Measurements from ENCODE around the gene CDH5. TPM values are rescaled to one million over a fixed set of nuclear protein-coding genes. Genes with fewer than 3 reads are reported as not detected.

Gene CDH5
- total RNA-seq, 1 donor from 2014 or later = 9.6 TPM

GRCh38 chr16:66359811-66360608, 6.5 kb upstream of the CDH5 start:
- peak; percentile 47 for DNase-seq
- H3K4me3 Mint-ChIP-seq (ENCODE audit: unreplicated experiment) = peak overlapping the region; percentile 63
- peaks cover 45% of the 10 kb centered on the region for H3K4me1 Mint-ChIP-seq (ENCODE audit: low read depth, unreplicated experiment)
- H3K27me3 Mint-ChIP-seq (ENCODE audit: unreplicated experiment) = peaks cover 24% of the 10 kb centered on the region
- peaks cover 38% of the 10 kb centered on the region for H3K9me3 Mint-ChIP-seq (ENCODE audit: unreplicated experiment)
- peak overlapping the region; percentile 92 for H3K27ac Mint-ChIP-seq (ENCODE audit: unreplicated experiment)
- no peaks in the 10 kb centered on the region for H3K36me3 Mint-ChIP-seq (ENCODE audit: unreplicated experiment)
- TF ChIP-seq CTCF (IDR thresholded peaks at IDR 0.05; ENCODE audit: partially characterized antibody, unreplicated experiment) = no peak

GRCh38 chr16:66360624-66361324, 5.7 kb upstream of the CDH5 start:
- H3K4me3 Mint-ChIP-seq (ENCODE audit: unreplicated experiment) = no peak overlapping the region
- peak overlapping the region; percentile 92 for H3K27ac Mint-ChIP-seq (ENCODE audit: unreplicated experiment)
- peaks cover 52% of the 10 kb centered on the region for H3K4me1 Mint-ChIP-seq (ENCODE audit: low read depth, unreplicated experiment)

DNA sequence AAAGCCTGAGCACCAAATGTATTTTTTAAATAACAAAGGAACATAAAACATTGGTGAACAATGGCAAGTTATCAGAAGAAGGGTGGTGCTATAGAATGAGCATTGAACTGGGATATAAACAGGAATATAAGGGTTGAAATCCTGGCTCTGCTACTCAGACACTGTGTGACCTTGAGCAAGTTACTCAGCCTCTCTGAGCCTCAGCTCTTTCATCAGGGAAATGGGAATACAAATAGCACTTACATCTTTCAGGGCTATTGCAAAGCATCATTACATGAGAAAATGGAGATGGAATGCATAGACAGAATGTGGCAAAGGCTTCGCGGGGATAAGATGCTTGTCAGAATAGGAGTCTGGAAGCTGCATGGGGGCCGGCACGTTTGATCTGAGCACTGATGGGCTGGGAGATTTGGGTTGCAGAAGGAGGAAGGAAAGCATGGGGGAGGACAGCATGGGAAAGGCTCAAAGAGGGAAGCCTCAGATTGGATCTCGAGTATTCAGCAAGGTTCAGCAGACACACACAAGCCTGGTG, 4.8 kb upstream of the CDH5 start:
- DNase-seq = no peak
- TF ChIP-seq CTCF (IDR thresholded peaks at IDR 0.05; ENCODE audit: partially characterized antibody, unreplicated experiment) = no peak
- H3K9me3 Mint-ChIP-seq (ENCODE audit: unreplicated experiment) = peaks cover 46% of the 10 kb centered on the region

More at GRCh38 chr16:66360624-66361324, 5.7 kb upstream of the CDH5 start:
- Mint-ChIP-seq H3K9me3 (ENCODE audit: unreplicated experiment) (peaks cover 44% of the 10 kb centered on the region), H3K27me3 (ENCODE audit: unreplicated experiment) (peaks cover 32% of the 10 kb centered on the region), H3K36me3 (ENCODE audit: unreplicated experiment) (no peaks in the 10 kb centered on the region)
- no peak for TF ChIP-seq CTCF (IDR thresholded peaks at IDR 0.05; ENCODE audit: partially characterized antibody, unreplicated experiment)
- no peak for DNase-seq

DNA sequence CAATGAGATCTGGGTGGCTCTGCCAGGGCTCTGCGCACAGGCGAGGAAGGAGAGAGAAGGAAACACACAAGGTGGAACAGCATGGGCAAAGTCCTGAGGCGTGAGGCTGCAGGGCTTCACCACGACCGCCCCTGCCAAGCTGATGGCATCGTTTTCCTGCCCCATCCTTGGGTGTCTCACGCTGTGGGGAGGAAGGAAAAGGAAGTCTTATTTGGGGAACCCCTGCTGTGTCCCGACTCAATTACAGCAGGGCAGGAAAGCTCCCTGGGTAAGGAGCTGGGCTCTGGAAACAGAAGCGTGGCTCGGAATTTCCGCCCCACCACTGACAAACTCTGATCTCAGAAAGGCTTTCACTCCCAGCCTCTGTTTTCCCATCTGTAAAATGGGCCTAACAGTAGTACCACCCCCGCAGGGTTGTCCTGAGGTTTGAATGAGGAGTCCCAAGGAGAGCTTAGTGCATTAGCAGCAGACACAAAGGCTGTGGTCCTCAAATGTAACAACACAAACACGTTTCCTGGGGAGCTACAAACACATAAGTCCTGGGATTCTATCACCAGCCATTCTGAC, 3.2 kb upstream of the CDH5 start:
- H3K27ac Mint-ChIP-seq (ENCODE audit: unreplicated experiment) = peak overlapping the region; percentile 100

More for the DNA sequence above, 4.8 kb upstream of the CDH5 start:
- Mint-ChIP-seq H3K36me3 (ENCODE audit: unreplicated experiment) (no peaks in the 10 kb centered on the region), H3K4me3 (ENCODE audit: unreplicated experiment) (no peak overlapping the region), H3K27me3 (ENCODE audit: unreplicated experiment) (peaks cover 34% of the 10 kb centered on the region), H3K4me1 (ENCODE audit: low read depth, unreplicated experiment) (peaks cover 54% of the 10 kb centered on the region), H3K27ac (ENCODE audit: unreplicated experiment) (peak overlapping the region; percentile 64)

More for the DNA sequence above, 3.2 kb upstream of the CDH5 start:
- Mint-ChIP-seq H3K9me3 (ENCODE audit: unreplicated experiment) (peaks cover 42% of the 10 kb centered on the region), H3K36me3 (ENCODE audit: unreplicated experiment) (no peaks in the 10 kb centered on the region), H3K27me3 (ENCODE audit: unreplicated experiment) (peaks cover 34% of the 10 kb centered on the region), H3K4me1 (ENCODE audit: low read depth, unreplicated experiment) (peaks cover 51% of the 10 kb centered on the region), H3K4me3 (ENCODE audit: unreplicated experiment) (peak overlapping the region; percentile 65)
- DNase-seq = no peak
- TF ChIP-seq CTCF (IDR thresholded peaks at IDR 0.05; ENCODE audit: partially characterized antibody, unreplicated experiment) = no peak
